SW 1271 (cell line): Measurements from ENCODE around the gene NBPF3.
"Not testable (repeated sequence)": the region's sequence is repeated elsewhere in the genome, so short reads cannot be mapped to it uniquely, and the experiment has no call there.

ENCODE experiments used
- DNase-seq, 2 experiments: peaks; one replicate each; lab custom pipeline; 2025; lab: John Stamatoyannopoulos, UW

NBPF3 gene

DNA sequence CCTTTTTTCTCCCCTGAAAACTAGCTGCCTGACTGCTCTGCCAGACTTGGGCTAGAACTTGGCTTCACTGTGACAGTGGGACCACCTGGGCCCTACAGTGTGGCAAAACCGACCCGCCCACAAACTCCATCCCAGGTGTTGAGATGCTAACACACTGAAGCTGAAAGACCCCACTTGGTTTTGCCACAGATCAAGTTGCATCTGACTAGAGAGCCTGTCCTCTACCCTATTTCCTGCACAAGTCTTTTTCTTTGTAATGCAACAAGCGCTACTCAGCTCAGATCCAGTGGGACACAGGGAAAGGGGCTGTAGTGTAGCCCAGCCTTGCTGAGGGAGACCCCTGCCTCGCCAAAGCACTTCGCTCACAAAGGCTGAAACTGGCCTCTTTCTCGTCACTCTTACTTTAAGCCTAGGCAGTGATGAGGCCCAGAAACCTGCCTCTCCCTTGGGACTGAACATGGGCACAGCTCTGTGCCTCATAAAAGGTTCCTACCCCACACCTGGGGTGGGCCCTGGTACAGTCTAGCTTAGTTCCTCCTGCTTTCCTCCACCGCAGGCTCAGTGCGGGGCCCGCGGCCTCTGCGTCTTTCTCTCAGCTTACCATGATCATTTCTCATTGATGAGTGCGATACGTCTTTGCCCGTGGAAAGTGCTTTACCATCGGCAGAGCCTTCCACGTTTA, 79.0 kb downstream of the NBPF3 start:
- DNase-seq = no peak

DNA sequence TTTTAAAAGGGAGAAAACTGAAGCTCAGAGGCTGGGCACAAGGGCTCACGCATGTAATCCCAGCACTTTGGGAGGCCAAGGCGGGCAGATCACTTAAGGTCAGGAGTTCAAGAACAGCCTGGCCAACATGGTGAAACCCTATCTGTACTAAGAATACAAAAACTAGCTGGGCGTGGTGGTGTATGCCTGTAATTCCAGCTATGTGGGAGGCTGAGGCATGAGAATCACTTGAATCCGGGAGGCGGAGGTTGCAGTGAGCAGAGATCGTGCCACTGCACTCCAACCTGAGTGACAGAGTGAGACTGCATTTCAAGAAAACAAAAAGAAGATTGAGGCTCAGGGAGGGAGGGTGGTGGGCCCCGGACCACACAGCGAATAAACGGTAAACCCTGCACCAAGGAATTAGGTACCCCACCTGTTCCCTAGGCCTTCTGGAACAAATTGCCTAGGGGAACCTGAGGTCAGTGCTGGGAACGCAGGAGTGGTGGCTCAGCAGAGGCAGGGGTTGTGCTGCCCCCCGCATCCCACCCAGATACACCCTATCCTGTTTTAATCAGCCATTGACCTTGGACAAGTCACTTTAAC, 79.6 kb downstream of the NBPF3 start:
- not testable (repeated sequence) for DNase-seq

DNA sequence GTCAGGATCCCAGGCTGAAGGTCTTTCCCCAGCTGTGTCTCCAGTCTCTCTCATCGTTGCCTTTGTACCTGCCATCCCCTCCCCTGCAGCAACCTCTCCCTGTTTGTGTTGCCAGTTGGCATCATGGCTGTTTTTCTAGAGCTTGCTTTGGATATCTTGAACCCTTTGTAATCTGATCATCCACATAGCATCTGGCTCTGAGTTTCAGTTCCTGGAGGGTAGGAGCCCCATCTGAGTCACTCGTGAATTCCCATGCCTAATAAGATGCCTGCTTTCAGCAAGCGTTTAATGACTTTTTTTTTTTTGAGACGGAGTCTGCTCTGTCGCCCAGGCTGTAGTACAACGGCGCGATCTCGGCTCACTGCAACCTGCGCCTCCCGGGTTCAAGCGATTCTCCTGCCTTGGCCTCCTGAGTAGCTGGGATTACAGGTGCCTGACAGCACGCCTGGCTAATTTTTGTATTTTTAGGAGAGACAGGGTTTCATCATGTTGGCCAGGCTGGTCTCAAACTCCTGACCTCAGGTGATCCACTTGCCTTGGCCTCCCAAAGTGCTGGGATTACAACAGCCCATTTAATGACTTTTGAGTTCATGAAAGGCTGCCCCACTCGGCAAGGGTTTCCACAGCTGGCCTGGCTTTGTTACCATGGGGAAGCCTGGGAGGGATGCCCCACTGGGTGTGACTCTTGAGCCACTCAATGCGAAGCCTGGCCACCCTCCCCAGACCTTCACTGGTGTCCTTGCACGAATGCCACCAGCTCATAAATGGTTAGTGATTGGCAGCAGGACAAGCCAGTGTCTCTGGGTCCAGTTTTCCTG, 81.2 kb downstream of the NBPF3 start:
- DNase-seq = no peak

DNA sequence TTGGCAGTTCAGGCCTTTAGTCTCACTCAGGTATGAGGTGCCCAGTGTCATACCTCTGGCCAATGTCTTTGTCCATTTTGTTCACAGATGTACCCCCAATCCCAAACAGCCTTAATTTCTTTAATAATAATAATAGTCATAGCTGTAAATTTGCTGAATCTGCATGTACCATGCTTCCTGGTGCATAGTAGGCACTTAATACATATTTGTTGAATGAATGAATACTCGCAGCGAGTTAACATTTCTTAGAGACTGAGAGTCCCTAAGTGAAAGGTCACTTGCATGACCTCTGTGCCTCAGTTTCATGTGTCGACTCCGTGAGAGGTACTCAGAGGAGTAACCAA, 81.8 kb downstream of the NBPF3 start:
- no peak for DNase-seq

DNA sequence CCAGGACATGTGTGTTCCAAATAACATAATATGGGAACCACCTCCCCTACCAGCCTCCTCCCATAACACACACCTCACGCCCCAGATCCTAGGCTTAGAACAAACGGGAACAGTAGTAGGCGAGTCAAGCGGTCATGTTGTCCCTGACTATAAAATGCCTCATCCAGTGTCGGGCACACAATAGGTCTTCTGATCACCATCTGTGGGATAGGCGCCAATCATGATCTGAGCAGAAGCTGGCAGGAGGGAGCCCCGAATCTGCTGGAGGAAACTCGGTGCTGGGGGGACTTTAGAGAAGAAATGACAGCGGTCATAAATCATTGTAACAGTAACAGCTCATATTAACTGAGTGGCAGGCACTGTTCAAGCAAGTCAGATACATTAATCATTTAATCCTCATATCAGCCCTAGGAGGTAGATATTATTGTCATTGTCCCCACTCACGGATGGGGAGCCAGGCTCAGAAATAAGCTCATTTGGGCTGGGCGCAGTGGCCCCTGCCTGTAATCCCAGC, 82.6 kb downstream of the NBPF3 start:
- DNase-seq = no peak

DNA sequence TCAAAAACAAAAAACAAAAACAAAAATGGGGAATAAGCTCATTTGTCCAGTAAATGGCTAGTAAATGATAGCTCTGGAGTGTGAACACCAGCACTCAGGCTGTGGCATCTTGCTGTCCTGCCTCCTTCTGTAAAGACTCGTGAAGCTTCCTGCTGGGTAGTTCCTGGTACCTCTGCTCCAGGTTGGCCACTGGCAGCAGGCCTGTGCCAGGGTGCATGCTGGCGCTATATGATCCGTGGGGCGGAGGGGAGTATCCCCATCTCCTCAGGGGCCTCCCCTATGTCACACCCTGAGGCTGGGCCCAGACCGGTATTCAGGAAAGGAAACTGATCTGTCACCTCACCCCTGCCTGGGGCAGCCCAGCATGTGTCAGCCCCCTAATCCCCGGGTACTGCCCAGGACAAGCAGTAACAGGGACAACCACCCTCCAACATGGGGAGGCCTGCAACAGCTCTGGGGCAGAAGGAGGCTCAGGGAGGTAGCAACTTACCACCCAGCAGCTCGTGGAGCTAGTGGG, 83.4 kb downstream of the NBPF3 start:
- DNase-seq = no peak

DNA sequence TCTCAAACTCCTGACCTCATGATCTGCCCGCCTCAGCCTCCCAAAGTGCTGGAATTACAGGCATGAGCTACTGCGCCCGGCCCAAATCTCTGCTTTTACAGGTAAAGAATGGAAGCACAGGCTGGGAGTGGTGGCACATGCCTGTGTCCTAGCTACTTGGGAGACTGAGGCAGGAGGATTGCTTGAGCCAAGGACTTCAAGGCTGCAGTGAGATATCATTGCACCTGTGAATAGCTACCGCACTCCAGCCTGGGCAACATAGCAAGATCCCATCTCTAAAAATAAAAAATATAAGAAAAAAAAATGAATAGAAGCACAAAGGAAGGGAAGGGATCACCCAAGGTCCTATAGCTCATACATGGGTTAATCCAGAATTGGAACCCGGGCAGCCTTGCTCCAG, 84.3 kb downstream of the NBPF3 start:
- DNase-seq = no peak

DNA sequence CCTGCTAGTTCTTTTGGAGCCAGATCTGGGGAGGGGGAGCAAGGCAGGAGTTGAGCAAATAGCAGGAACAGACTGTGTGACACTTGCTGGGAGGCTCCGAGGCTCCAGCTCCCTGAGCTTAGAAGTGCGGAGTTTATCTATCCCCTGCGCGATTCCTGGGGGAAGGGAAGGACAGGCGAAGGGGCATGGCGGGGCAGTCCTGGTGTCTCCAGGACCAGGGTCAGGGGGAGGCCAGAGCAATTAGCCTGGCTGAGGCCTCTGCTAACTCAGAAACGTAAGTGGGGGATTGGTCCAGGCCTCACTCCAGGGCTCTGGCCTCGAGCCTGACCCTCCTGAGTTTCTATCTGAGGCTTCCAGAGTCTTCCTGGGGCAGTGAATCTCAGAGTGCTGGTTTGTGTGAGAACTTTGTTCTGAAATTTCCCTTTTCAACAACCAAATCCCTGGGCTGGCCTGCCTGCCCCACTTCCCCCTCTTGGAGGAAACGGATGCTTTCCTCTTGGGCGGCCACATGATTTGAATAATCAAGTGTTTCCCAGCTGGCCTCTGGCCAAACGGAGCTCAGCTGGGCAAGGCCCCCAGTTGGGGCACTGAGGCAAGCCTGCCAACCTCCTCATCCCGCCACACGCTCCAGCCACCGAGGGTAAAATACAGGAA, 84.9 kb downstream of the NBPF3 start:
- DNase-seq = no peak

DNA sequence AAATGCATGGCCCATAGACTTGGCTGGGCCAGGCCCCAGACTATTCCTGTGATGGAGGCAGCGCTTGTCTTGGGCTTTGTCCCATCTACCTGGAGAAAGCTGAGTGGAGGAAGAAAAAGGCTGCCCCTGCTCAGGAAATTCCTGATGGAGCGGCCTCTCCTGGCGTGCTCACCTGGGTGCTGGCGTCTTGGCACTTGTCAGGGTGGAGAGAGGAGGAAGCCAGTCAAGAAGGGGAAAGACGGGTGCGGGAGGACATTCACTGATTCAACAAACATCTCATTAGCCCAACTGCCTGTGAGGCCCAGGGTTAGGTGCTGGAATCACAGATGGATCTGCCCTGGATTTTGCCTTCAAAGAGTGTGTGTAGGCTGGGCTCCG, 85.4 kb downstream of the NBPF3 start:
- DNase-seq = no peak

DNA sequence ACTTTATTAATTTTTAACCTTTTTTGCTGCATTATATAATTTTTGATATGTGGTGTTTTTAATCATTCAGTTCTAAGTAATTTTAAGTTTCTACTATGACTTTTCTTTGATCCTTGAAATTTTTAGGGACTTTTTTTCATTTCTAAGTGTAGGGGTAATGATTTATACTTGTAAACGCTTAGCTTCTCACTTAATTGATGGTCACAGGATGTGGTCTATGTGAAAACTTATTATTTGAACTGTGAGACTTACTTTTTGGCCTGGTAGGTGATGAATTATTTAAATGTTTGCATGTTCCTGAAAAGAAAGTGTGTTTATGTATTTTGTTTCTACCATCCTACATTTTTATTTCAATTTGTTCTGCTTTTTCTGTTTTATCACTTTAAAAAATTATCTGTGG, 86.5 kb downstream of the NBPF3 start:
- DNase-seq = no peak

DNA sequence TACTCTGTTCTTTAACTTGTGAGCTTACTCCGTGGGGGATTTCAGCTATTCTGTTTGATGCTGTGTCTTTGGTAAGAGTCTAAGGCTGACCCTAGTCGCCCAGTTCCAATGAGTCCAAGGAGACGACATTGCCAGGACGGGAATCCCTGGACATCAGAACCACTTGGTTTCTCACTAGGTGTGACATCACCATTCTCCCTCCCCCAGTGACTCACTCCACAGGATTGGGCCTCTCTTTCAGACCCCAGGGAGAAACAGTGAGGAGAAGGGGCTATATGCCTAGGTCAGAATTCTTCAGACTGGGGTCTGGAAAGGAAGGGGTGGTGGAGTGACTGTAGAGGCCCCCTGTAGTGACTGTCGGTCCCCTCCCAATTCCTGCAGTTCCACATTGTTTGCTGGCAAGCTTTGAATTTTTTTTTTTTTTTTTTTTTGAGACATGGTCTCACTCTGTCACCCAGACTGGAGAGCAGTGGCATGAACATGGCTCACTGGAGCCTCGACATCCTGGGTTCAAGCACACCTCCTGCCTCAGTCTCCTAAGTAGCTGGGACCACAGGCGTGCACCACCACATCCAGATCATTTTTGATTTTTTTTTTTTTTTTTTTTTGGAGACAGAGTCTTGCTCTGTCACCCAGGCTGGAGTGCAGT, 90.6 kb downstream of the NBPF3 start:
- no peak for DNase-seq

DNA sequence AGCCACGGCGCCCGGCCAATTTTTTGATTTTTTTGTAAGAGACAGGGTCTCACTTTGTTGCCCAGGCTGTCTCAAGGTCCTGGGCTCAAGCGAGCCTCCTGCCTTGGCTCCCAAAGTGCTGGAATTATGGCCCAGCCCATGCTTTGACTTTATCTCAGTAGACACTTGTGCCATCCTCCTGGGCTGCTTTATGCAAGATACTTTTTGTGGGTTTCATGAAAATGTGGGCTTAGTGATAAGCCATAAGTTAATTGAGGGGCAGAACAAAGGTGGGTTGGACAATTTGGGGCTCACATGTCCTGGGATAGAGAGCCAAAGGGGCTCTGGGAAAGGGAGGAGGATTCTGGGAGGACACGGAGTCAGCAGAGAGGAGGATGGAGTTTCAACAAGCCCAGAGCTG, 91.3 kb downstream of the NBPF3 start:
- no peak for DNase-seq

DNA sequence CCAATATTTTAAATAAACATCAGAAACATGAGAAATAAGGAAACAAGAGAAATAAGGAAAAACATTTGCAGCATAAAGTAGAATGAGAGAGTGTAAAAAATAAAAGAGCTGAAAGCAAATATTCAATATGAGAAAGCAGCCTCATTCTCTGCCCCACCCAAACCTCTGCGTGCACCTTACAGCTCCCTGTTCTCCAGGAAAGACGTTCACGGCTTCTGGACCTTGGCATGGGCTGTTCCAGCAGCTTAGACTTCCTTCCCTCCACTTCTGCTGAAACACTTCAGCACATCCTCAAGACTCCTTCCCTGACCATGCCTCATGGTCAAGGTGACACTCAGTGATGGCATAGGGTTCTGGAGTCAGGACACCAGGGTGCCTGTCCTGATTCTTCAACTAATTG, 92.6 kb downstream of the NBPF3 start:
- DNase-seq = no peak

DNA sequence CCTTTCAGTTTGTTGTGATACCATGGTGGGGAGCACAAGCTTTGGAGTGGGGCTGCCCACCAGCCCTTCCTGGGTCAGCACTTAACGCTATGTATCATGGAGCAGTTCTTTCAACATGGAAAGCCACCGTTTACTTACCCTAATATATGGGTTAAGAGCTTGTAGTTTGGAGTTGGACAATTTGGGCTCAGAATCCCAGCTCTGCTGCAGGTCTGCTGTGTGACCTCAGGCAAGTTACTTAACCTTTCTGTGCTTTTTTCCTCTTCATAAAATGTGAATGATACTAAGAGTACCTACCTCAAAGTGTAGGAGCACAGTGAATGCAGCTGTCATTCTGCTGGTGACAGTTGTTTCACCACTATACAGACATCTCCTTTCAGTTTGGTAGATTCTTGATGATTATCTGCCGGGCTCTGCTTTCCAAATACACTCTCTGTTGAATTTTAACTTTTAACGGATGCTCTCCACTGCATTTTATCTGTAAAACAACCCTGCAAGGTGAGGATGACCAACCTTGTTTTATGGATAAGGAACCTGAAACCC, 93.1 kb downstream of the NBPF3 start:
- DNase-seq = no peak

DNA sequence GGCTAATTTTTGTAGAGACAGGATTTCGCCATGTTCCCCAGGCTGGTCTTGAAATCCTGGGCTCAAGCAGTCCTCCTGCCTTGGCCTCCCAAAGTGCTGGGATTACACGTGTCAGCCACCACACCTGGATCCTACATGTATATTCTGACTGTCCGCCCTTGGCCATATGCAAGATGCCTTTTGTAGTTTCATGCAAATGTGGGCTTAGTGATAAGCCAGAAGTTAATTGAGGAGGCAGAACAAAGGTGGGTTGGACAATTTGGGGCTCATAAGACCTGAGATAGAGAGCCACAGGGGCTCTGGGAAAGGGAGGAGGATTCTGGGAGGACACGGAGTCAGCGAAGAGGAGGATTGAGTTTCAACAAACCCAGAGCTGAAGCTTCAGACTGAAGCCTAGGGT, 94.2 kb downstream of the NBPF3 start:
- no peak for DNase-seq
